Endothelial cell of umbilical vein (primary cell): ENCODE measurements around the gene TXNIP. TPM values are rescaled to one million over a fixed set of nuclear protein-coding genes. Genes with fewer than 3 reads are reported as not detected.

Source experiments
- BruUV-seq: library from RNA; stranded (reverse); fragments of 400-500 nt; replicated peaks from 2 replicates; lab custom pipeline; 2021; lab: Mats Ljungman, UMichigan
- CTCF ChIA-PET: fragments of 300-600, 350-600 bp; sonication (Branson Sonifier 250); formaldehyde crosslinking; loops from one replicate; lab custom pipeline; 2021; ENCODE audit warnings: antibody characterized with exemption, inconsistent platforms; lab: Charles Lee
- POLR2A ChIA-PET: fragments of 300-600, 350-600 bp; sonication (Branson Sonifier 250); formaldehyde crosslinking; loops from one replicate; lab custom pipeline; 2021; ENCODE audit warnings: antibody characterized with exemption, inconsistent platforms; lab: Charles Lee
- DNase-seq: peaks from one replicate; pipeline ENCODE4 v3.0.0-alpha.2; 2011; ENCODE audit warnings: low read depth, low spot score
- FAIRE-seq: peaks from 2 replicates; lab custom pipeline; 2011; peaks lifted over from hg19 to GRCh38; lab: Jason Lieb, UNC
- H2AFZ ChIP-seq: 2 replicates; pipeline ENCODE4 v1.6.0; 2012; ENCODE audit warnings: low read depth, low read length, control low read depth, inconsistent platforms
- H3K27ac ChIP-seq: 2 replicates; pipeline ENCODE4 v1.5.1; 2011; ENCODE audit warnings: low read depth, mild to moderate bottlenecking, control low read depth, low read length, moderate library complexity; ENCODE audit not compliant: insufficient read depth
- H3K27me3 ChIP-seq, 2 experiments: 2 replicates each; pipeline versions ENCODE4 v1.6.0 to v1.6.1; 2011; ENCODE audit warnings: low read length in 2 of 2, mixed read lengths in 1 of 2; ENCODE audit not compliant: control insufficient read depth in 2 of 2, insufficient read depth in 2 of 2
- H3K36me3 ChIP-seq, 2 experiments: 2 replicates in 1 of 2; 3 replicates in 1 of 2; pipeline ENCODE4 v1.5.1; 2011; ENCODE audit warnings: low read length in 2 of 2, mild to moderate bottlenecking in 1 of 2, moderate library complexity in 1 of 2; ENCODE audit not compliant: control insufficient read depth in 2 of 2, insufficient read depth in 2 of 2; ENCODE audit errors: extremely low read depth in 1 of 2
- H3K4me1 ChIP-seq: 3 replicates; pipeline ENCODE4 v1.5.1; 2011; ENCODE audit warnings: mild to moderate bottlenecking, low read length; ENCODE audit not compliant: control insufficient read depth, insufficient read depth; ENCODE audit errors: extremely low read depth
- H3K4me2 ChIP-seq: 2 replicates; pipeline ENCODE4 v1.6.1; 2011; ENCODE audit warnings: low read length, control low read depth, mixed read lengths; ENCODE audit not compliant: insufficient read depth
- H3K4me3 ChIP-seq, 3 experiments: fragments of 200-600 bp in 1 of 3; sonication (generic), shearing (Covaris generic) in 1 of 3; replicated peaks in 1 of 3; 2 replicates each; pipeline ENCODE4 v1.5.1; 2011 to 2016; ENCODE audit warnings: control low read depth in 3 of 3, low read length in 3 of 3, mild to moderate bottlenecking in 2 of 3, inconsistent platforms in 1 of 3, low read depth in 1 of 3, moderate library complexity in 1 of 3; ENCODE audit not compliant: insufficient read depth in 1 of 3
- H3K79me2 ChIP-seq: 2 replicates; pipeline ENCODE4 v1.6.0; 2012; ENCODE audit warnings: low read length, inconsistent platforms; ENCODE audit not compliant: control insufficient read depth, insufficient read depth
- H3K9ac ChIP-seq: replicated peaks from 2 replicates; pipeline ENCODE3; 2011; ENCODE audit warnings: low read length, control low read depth; ENCODE audit not compliant: insufficient read depth; ENCODE audit errors: extremely low read depth
- H3K9me1 ChIP-seq: replicated peaks from 3 replicates; pipeline ENCODE4 v1.6.0; 2011; ENCODE audit warnings: mild to moderate bottlenecking, low read length; ENCODE audit not compliant: control insufficient read depth, insufficient read depth; ENCODE audit errors: extremely low read depth
- H3K9me3 ChIP-seq: replicated peaks from 2 replicates; pipeline ENCODE4 v1.5.1; 2012; ENCODE audit warnings: low read length, inconsistent platforms; ENCODE audit not compliant: control insufficient read depth, insufficient read depth
- H4K20me1 ChIP-seq: replicated peaks from 2 replicates; pipeline ENCODE3; 2011; ENCODE audit warnings: mild to moderate bottlenecking, low read length; ENCODE audit not compliant: control insufficient read depth, insufficient read depth; ENCODE audit errors: extremely low read depth
- EZH2 ChIP-seq: IDR thresholded peaks from 2 replicates; pipeline ENCODE4 v1.6.1; 2012; ENCODE audit warnings: borderline replicate concordance, low read depth, mild to moderate bottlenecking, moderate library complexity, low read length, inconsistent platforms; ENCODE audit not compliant: severe bottlenecking
- FOS ChIP-seq: IDR thresholded peaks from 2 replicates; pipeline ENCODE4 v1.6.1; 2011; ENCODE audit warnings: mild to moderate bottlenecking, low read length, moderate library complexity, borderline replicate concordance; ENCODE audit not compliant: insufficient read depth
- GATA2 ChIP-seq: IDR thresholded peaks from 2 replicates; pipeline ENCODE4 v1.7.0; 2011; ENCODE audit warnings: low read depth, mild to moderate bottlenecking, moderate library complexity, mixed read lengths, low read length; ENCODE audit not compliant: insufficient read length, insufficient read depth
- JUN ChIP-seq: IDR thresholded peaks from 2 replicates; pipeline ENCODE4 v1.6.1; 2011; ENCODE audit warnings: borderline replicate concordance, low read depth; ENCODE audit not compliant: insufficient read length, insufficient read depth
- MAX ChIP-seq: IDR thresholded peaks from 2 replicates; pipeline ENCODE4 v1.6.1; 2011; ENCODE audit not compliant: insufficient read depth, insufficient read length
- MYC ChIP-seq: IDR thresholded peaks from one replicate; pipeline ENCODE4 v1.6.1; 2011; ENCODE audit warnings: mild to moderate bottlenecking, low read depth, low read length
- POLR2A ChIP-seq: IDR thresholded peaks from 2 replicates; pipeline ENCODE4 v1.6.1; 2012; ENCODE audit warnings: low read depth, mild to moderate bottlenecking, control low read depth, low read length
- POLR2AphosphoS5 ChIP-seq: IDR thresholded peaks from 2 replicates; pipeline ENCODE4 v1.6.1; 2012; ENCODE audit warnings: low read depth, mild to moderate bottlenecking, control low read depth, low read length, moderate library complexity; ENCODE audit not compliant: insufficient read depth
- dilution Hi-C: fragments of 300-500 bp; cut with MboI; formaldehyde crosslinking; loops from one replicate; pipeline ENCODE4 v1.15.0; 2019; ENCODE audit warnings: low sequenced_read_pairs; ENCODE audit not compliant: extremely low pct_ligation_motif_present
- intact Hi-C: fragments of 100-400 bp; cut with micrococcal nuclease; formaldehyde crosslinking; loops from one replicate; pipeline ENCODE4 v1.10.0; 2022
- polyA plus RNA-seq, 4 experiments: library from polyadenylated mRNA; depleted of rRNA in 3 of 4; stranded (reverse) in 3 of 4; unstranded in 1 of 4; fragments of >200 nt; gene quantifications; 2 replicates each; pipeline versions ENCODE4 v1.2.1 to v1.2.3, GENCODE V29; 2011 to 2012; ENCODE audit warnings: missing spikeins in 1 of 4
- total RNA-seq: library from RNA; stranded (reverse); gene quantifications from 2 replicates; pipeline ENCODE4 v1.2.3, GENCODE V29; 2021
- TF ChIP-seq, protein P1 (sequence below), 2 donors: IDR thresholded peaks; 1 replicate in 1 of 2; 2 replicates in 1 of 2; pipeline ENCODE4 v1.5.1; 2011; ENCODE audit warnings: low read length in 2 of 2, mild to moderate bottlenecking in 2 of 2, moderate library complexity in 2 of 2, control low read depth in 1 of 2, inconsistent platforms in 1 of 2, low read depth in 1 of 2; ENCODE audit not compliant: insufficient read depth in 1 of 2; ENCODE audit errors: extremely low read depth in 1 of 2

The TXNIP gene
- total and polyA plus RNA-seq, 2 donors (not counting 3 experiments of a cell fraction or from before 2014, with no cell fraction given), result 9.1 to 21.8 TPM

DNA sequence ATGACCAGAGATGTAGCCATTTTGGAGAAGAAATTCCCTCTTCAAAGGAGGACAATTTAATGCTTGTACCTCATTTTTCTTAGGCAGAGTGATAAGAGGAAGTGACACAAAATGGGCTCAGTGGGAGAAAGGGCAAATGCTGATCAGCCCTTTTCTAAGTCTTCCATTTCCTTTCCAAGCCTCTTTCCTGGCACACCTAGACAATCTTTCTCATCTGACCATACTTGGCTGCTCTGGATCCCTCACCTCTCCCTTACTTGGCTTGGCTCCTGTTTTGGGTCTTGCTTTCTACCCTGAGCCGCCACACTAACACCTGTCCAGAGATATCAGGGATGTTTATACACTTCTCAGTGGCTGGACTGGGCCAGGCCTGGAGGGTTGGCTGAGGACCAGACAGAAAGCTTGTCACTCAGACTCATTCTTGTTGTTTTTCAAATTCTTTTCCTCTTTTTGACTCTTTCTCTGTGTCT is 13.1 kb downstream of the TXNIP start:
- FAIRE-seq (no peak), DNase-seq (no peak)
- no peak overlapping the region for H3K9ac ChIP-seq
- no peaks in the 10 kb centered on the region for H3K9me1 ChIP-seq
- dilution Hi-C loops, result no loop called here
- H2AFZ ChIP-seq, result no peak overlapping the region
- no TSS peak for BruUV-seq
- peaks cover 37% of the 10 kb centered on the region for H3K4me1 ChIP-seq
- H3K4me2 ChIP-seq, result no peak overlapping the region
- no peak overlapping the region for H3K27ac ChIP-seq
- H3K79me2 ChIP-seq, result no peaks in the 10 kb centered on the region
- ChIA-PET POLR2A (no interaction called here), CTCF (interaction anchor here (20.0 kb wide), 1 partner anchor 23 kb away, joined by 496 read pairs; no protein-coding TSS in a partner anchor)
- H3K9me3 ChIP-seq, result no peaks in the 10 kb centered on the region
- H3K27me3 ChIP-seq, result no peaks in the 10 kb centered on the region
- intact Hi-C loops, result no loop called here
- H4K20me1 ChIP-seq, result no peaks in the 10 kb centered on the region
- H3K36me3 ChIP-seq, result no peaks in the 10 kb centered on the region
- no peak overlapping the region for H3K4me3 ChIP-seq
- TF ChIP-seq GATA2, result no peak
- no peak for TF ChIP-seq MYC
- TF ChIP-seq MAX, result no peak
- TF ChIP-seq POLR2AphosphoS5, result no peak
- TF ChIP-seq POLR2A, result no peak
- TF ChIP-seq EZH2, result no peak
- no peak for TF ChIP-seq JUN
- TF ChIP-seq FOS, result no peak
- TF ChIP-seq, protein P1, sequence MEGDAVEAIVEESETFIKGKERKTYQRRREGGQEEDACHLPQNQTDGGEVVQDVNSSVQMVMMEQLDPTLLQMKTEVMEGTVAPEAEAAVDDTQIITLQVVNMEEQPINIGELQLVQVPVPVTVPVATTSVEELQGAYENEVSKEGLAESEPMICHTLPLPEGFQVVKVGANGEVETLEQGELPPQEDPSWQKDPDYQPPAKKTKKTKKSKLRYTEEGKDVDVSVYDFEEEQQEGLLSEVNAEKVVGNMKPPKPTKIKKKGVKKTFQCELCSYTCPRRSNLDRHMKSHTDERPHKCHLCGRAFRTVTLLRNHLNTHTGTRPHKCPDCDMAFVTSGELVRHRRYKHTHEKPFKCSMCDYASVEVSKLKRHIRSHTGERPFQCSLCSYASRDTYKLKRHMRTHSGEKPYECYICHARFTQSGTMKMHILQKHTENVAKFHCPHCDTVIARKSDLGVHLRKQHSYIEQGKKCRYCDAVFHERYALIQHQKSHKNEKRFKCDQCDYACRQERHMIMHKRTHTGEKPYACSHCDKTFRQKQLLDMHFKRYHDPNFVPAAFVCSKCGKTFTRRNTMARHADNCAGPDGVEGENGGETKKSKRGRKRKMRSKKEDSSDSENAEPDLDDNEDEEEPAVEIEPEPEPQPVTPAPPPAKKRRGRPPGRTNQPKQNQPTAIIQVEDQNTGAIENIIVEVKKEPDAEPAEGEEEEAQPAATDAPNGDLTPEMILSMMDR (IDR thresholded peaks at IDR 0.05; ENCODE audit: extremely low read depth in 1 of 2, insufficient read depth in 1 of 2, low read depth in 1 of 2, low read length in 2 of 2), result no peak
